Measurements from ENCODE around the gene FOXJ3. TPM values are rescaled to one million over a fixed set of nuclear protein-coding genes. Genes with fewer than 3 reads are reported as not detected.

Gene FOXJ3
- total and polyA plus RNA-seq, 2 of the 13 experiments (the other 11 are each of a cell fraction or from before 2014, with no cell fraction given), result 16.6 to 48.5 TPM

- FAIRE-seq (no peak), ATAC-seq (no peak), DNase-seq (ENCODE audit: low spot score) (no peak)
- TF ChIP-seq ASH2L (IDR thresholded peaks at IDR 0.05; ENCODE audit: insufficient read length, low read depth, low read length) (no peak), ZNF101 (CRISPR knock-in tag; IDR thresholded peaks at IDR 0.05; ENCODE audit: borderline replicate concordance, low read depth) (no peak)
- Histone ChIP-seq H2AFZ (ENCODE audit: low read length) (no peak overlapping the region), H3K27ac (ENCODE audit: extremely low read length, insufficient read depth, low read length) (no peak overlapping the region), H4K20me1 (ENCODE audit: insufficient read depth, low read length) (no peaks in the 10 kb centered on the region), H3K27me3 (ENCODE audit: control insufficient read depth in 1 of 2, insufficient read depth in 2 of 2, low read length in 2 of 2) (peaks cover 0 to 28% of the 10 kb centered on the region in 2 experiments; a peak in 4 of 5 replicates), H3K4me1 (ENCODE audit: insufficient read depth, low read length) (no peaks in the 10 kb centered on the region), H3K36me3 (replicated peaks in 1 of 2; ENCODE audit: control insufficient read depth in 1 of 2, insufficient read depth in 2 of 2, low read length in 2 of 2) (no peaks in the 10 kb centered on the region), H3K9me3 (ENCODE audit: low read length) (no peaks in the 10 kb centered on the region), H3K4me2 (ENCODE audit: low read depth, low read length) (no peak overlapping the region), H3K79me2 (ENCODE audit: insufficient read depth, low read length) (no peaks in the 10 kb centered on the region), H3K9ac (ENCODE audit: insufficient read depth, low read depth, low read length) (no peak overlapping the region), H3K4me3 (replicated peaks in 1 of 3; ENCODE audit: insufficient read depth in 1 of 3, low read depth in 2 of 3, low read length in 3 of 3) (no peak overlapping the region)
- in situ Hi-C loops (cut with HindIII; ENCODE audit: extremely low pct_ligation_motif_present, low pct_unique_long_range_greater_than_20kb) (no loop called here), intact Hi-C loops (cut with micrococcal nuclease; ENCODE audit: unreplicated experiment) (no loop called here)
- BruUV-seq (replicated peaks), result no TSS peak
- WGBS (ENCODE audit: low lambda C conversion rate), result 47% methylated on average over 5 of the region's 5 CpGs
- ChIA-PET POLR2A (no interaction called here), CTCF (ENCODE audit: low intra/inter-chr PET ratio, low total read pairs) (no interaction called here)
Observed at GRCh38 chr1:42133390-42133789, 201.6 kb downstream of the FOXJ3 start.

GRCh38 chr1:42130061-42130660, 204.9 kb downstream of the FOXJ3 start:
- Histone ChIP-seq H3K4me1 (ENCODE audit: insufficient read depth, low read length) (no peaks in the 10 kb centered on the region), H3K9me3 (ENCODE audit: low read length) (no peaks in the 10 kb centered on the region), H4K20me1 (ENCODE audit: insufficient read depth, low read length) (no peaks in the 10 kb centered on the region), H3K4me2 (ENCODE audit: low read depth, low read length) (no peak overlapping the region), H3K27me3 (ENCODE audit: control insufficient read depth in 1 of 2, insufficient read depth in 2 of 2, low read length in 2 of 2) (peaks cover 2 to 24% of the 10 kb centered on the region in 2 experiments; a peak in 4 of 5 replicates), H3K9ac (ENCODE audit: insufficient read depth, low read depth, low read length) (no peak overlapping the region), H3K79me2 (ENCODE audit: insufficient read depth, low read length) (no peaks in the 10 kb centered on the region), H3K27ac (ENCODE audit: extremely low read length, insufficient read depth, low read length) (no peak overlapping the region), H3K4me3 (replicated peaks in 1 of 3; ENCODE audit: insufficient read depth in 1 of 3, low read depth in 2 of 3, low read length in 3 of 3) (no peak overlapping the region), H3K36me3 (replicated peaks in 1 of 2; ENCODE audit: control insufficient read depth in 1 of 2, insufficient read depth in 2 of 2, low read length in 2 of 2) (no peaks in the 10 kb centered on the region), H2AFZ (ENCODE audit: low read length) (no peak overlapping the region)
- intact Hi-C loops (cut with micrococcal nuclease; ENCODE audit: unreplicated experiment), result no loop called here
- ChIA-PET CTCF (ENCODE audit: low intra/inter-chr PET ratio, low total read pairs) (no interaction called here), POLR2A (no interaction called here)
- DNase-seq (ENCODE audit: low spot score) (no peak), FAIRE-seq (no peak), ATAC-seq (no peak)
- in situ Hi-C loops (cut with HindIII; ENCODE audit: extremely low pct_ligation_motif_present, low pct_unique_long_range_greater_than_20kb), result no loop called here
- WGBS (ENCODE audit: low lambda C conversion rate), result 47% methylated on average over 5 of the region's 5 CpGs
- BruUV-seq (replicated peaks), result no TSS peak
- no peak for TF ChIP-seq GPBP1L1 (CRISPR knock-in tag; IDR thresholded peaks at IDR 0.05)
- TF ChIP-seq ZFP1 (CRISPR knock-in tag; IDR thresholded peaks at IDR 0.05), result no peak
- TF ChIP-seq ZNF577 (CRISPR knock-in tag; IDR thresholded peaks at IDR 0.05; ENCODE audit: borderline replicate concordance, low read depth), result no peak
- TF ChIP-seq ZBTB44 (CRISPR knock-in tag; IDR thresholded peaks at IDR 0.05), result no peak
- TF ChIP-seq NFAT5 (CRISPR knock-in tag; IDR thresholded peaks at IDR 0.05), result no peak
- TF ChIP-seq ZNF775 (CRISPR knock-in tag; IDR thresholded peaks at IDR 0.05; ENCODE audit: borderline replicate concordance), result no peak
- TF ChIP-seq FIP1L1 (IDR thresholded peaks at IDR 0.05; ENCODE audit: borderline replicate concordance, insufficient read depth, low read depth, low read length), result no peak
